MM.1S (cell line): ENCODE results near the gene MBOAT7.

Experiments used
- CTCF ChIP-seq: fragments of 300-600 bp; sonication (generic); IDR thresholded peaks from 2 replicates; pipeline ENCODE4 v1.5.1; 2016; ENCODE audit warnings: antibody characterized with exemption, low read length, mixed read lengths
- EZH2 ChIP-seq: fragments of 300-600 bp; sonication (generic); optimal IDR thresholded peaks from 2 replicates; pipeline ENCODE3; 2017; ENCODE audit warnings: low read depth, mild to moderate bottlenecking, antibody characterized with exemption, low read length, mixed read lengths
- EZH2phosphoT487 ChIP-seq: fragments of 300-600 bp; sonication (generic); IDR thresholded peaks from 2 replicates; pipeline ENCODE4 v1.6.1; 2018; ENCODE audit warnings: antibody characterized with exemption, low read length

- no peak for TF ChIP-seq CTCF
- no peak for TF ChIP-seq EZH2
- no peak for TF ChIP-seq EZH2phosphoT487
These were observed 34.6 kb downstream of the MBOAT7 start for GRCh38 chr19:54154603-54155345.
